Stimulated activated CD8-positive, alpha-beta memory T cell treated with anti-CD3 and anti-CD28 coated beads, Interleukin-2, amount 100 ng/mL, for 48 hours (primary cell): ENCODE measurements around the gene IGF2.

Source experiments
- DNase-seq, 2 donors: peaks; one replicate each; pipeline ENCODE4 v3.0.0-alpha.2; 2020; ENCODE audit warnings: low read depth in 2 of 2

IGF2 gene

DNA sequence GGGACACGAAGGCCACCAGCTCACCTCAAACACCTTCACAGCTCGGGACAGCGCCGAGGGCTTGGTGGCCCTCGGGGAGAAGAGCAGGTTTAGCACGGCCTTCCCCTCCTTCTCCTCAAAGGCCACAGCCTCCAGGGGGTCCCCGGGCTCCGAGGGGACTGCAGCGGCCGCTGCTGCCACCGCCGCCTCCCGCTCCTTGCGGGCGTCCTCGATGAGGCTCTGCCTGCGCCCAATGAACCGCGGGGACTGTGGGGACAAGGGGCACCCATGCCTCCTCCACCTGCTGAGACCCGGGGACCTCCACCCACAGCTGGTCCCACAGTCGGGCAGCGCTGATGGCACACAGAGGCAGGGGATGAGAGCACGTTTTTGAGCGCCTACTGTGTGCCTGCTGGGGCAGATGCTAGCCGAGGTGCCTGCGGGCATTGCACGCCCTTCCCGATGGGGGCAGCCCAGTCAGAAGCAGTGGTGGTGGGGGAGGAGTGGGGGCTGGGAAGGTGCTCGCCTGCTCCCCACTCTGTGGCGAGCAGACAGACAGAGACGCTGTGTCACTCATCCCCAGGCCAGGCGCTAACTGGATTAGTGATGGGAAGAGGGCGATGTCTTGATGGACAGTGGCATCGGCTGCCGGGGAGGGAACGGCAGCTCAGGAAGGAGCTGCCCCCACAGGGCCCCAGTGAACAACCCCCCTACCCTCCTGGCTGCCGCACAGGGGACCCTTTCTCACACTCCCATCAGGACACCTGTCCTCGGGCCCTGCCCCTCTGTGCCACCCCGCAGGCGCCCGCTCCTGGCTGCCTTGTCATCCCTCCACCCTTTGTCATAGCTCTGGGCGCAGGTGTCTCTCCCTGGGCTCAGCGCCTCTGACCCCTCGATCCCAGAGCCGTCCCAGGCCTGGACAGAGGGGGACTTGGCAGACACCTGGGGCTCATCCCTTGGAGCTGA, 30.7 kb upstream of the IGF2 start:
- no peak for DNase-seq

DNA sequence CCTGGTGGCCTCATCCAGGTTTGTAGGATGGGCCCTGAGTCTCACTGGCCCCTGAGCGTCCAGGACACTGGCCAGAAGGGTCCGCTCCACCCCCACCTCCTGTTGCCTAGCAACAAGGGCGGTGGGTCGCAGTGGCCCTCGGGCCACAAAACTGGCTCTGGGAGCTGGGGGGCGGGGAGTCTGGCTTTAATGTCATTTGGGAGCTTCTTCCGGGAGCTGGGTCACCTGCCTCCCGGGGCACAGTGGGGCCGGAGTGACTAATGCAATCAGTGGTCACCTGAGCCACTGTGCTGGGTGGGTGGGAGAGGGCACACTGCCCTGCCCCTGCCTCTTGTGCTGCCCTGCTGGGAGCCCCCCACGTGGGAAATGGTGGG, 29.8 kb upstream of the IGF2 start:
- no peak for DNase-seq

DNA sequence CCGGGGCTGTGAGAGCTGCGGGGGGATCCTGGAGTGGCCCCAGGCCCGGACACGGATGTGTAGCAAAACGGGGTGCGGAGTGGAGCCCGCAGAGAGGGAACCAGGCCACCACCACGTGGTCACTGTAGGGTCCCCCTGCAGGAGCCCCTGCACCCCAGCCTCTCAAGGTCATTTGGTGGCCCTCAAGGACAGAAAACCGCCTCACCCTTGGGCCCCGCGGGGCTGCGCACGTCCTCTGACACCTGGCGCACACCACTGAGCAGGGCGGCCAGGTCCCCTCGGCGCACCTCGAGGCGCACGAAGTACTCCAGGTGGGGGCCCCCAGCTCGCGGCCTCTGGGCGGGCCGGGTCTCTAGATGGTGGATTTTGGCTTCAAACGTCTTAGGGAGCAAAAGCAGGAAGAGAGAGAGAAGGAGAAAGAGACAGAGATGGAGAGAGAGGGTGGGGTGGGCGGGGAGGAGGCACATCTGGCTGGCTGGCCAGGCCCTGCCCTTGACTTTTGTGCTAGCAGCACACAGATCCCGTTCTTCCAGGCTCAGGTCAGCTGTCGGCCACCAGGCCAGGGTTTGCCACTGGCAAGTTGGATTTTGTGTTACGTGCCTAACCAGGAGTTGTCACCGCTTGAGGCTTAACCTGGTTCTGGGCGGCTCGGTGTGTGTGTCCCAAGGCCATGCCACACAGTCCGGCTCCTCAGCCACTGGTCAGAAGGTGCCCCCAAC, 29.3 kb upstream of the IGF2 start:
- no peak for DNase-seq

DNA sequence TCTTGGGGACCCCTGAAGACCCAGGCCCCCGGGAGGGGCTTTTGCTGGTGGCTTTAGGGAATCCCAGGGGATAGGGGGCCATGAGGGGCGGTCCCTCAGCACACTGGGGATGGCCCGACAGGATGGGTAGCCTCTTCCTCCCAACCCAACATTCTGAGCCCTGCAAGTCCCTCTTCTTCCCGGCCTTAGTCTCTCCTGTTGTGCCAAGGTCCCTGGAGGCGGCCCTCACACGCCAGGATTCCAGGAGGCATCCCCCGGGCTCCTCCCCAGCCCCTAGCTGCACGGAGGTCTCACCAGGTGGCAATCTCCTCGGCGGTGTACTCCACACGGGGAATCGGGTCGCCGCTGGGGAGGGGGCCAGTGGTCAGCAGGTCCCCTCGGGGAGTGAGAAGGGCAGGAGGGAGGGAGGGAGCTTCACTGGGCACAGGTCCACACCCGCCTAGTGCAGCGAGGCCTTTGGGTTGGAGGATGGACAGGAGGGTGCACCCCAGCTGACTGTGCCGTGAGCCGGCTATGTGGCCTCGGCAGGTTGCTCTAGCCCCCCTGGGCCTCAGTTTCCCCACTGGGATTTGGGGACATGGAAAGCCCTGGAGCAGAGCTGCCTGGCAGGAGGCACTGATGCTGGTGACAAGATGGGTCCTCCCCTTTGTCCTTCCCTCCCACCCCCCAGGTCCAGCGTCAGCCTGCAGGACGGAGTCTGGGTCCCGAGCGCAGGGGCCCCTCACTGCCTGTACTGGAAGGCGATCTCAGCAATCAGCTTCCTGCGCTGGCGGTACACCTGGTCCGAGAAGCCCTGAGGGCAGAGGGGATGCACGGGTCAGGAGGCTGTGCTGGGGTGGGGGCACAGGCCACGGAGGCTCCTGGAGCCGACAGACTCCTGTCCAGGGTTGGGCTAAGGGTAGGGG, 28.2 kb upstream of the IGF2 start:
- no peak for DNase-seq

- DNase-seq: peak; percentile 42 to 44
These were observed 27.1 kb upstream of the IGF2 start for GRCh38 chr11:2166091-2166851.

DNA sequence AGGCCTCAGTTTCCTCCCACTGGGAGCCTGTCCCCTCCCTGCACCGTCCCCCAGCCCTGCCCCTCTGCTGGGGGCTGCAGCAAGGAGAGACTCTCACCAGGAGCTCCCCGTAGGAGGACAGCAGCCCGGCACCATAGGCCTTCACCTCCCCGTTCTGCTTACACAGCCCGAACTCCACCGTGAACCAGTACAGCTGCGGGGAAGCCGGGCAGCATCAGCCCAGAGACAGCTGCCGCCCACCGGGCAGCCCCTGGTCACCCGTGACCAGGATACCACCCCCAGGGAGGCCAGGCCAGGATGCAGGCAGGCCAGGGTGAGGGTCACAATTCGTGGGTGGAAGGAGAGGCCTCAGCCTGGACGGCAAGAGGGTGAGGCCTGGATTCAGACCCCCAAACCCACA, 26.4 kb upstream of the IGF2 start:
- DNase-seq: no peak

DNA sequence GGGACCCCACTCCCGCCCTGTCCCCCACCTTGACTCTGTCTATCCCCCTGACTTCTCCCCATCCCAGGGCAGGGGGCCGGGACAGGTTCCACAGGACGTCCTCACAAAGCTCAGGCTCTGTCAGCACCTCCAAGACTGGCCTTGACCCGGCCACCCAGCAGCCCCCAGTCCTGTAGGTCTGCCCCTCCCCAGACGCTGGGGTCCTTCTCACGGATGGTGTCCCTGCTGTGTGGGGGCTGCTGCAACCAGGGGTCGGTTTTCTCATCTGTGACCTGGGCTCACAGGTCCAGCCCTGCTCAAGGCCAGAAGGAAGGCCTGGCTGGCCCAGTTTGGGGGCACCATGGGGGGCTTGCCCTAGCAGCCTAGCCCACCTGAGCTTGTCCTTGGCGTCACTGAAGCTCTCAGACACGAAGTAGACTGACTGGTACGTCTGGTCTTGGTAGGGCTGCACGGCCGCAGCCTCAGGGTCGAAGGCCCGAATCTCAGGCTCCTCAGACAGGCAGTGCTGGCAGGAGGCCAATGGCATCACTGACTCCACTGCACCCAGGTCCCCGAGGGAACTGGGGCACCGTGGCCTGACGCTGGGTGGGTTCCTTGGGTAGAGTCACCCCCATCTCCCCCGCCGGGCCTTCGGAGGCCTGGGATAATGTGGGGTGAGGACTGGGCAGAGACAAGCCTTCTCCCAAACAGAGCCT, 25.8 kb upstream of the IGF2 start:
- no peak for DNase-seq

DNA sequence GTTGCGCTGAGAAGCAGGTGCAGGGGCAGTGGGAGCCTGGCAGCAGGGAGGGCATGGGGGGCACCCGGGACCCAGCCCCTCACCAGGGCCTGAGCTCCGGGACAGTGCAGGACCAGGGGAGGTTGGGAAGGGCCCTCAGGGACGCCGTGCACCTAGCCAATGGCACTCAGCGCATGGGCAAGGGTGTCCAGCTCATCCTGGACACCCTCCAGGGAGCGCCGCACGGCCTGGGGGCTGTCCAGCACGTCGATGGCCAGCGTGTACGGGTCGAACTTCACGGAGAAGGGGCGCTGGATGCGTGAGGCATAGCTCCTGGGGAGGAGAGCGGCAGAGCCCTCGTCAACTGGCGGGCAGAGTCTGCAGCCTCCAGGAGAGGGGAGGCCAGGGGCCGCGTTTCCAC, 24.9 kb upstream of the IGF2 start:
- DNase-seq: no peak

DNA sequence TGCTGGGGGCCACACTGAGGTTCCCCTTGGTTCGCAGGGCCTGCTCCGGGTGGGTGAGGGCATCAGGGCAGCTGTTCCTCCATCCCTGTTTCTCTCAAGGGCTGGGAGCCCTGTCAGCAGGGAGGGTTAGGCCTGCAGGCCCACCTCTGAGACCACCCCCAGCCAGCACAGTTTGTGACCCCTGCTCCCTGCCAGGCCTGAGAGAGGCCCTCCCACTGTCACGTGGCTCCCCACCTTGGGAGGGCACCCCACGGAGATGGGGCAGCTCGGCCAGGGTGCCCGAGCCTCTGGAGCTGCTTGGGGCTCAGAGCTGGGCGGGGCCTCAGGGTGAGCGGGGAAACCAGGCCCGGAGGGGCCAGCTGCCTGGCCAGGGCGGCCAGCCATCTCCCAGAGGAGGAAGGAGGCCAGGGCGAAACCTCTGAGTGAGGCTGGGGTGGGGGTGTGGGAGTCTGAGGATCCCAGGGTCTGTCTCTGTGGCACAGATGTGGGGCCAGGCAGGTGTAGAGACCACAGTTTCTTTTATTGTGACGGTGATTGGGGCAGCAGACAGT, 24.3 kb upstream of the IGF2 start:
- DNase-seq: no peak

- no peak for DNase-seq
These were observed 21.6 kb upstream of the IGF2 start, which contains the start of gene INS for GRCh38 chr11:2160736-2161259. TSS of gene INS (minus strand) at chr11:2161209. CDS start at chr11:2160971, 238 bp downstream.

- no peak for DNase-seq
These were observed 20.6 kb upstream of the IGF2 start for GRCh38 chr11:2159536-2160413.

- DNase-seq: no peak
These were observed 19.8 kb upstream of the IGF2 start for GRCh38 chr11:2158966-2159365.

DNA sequence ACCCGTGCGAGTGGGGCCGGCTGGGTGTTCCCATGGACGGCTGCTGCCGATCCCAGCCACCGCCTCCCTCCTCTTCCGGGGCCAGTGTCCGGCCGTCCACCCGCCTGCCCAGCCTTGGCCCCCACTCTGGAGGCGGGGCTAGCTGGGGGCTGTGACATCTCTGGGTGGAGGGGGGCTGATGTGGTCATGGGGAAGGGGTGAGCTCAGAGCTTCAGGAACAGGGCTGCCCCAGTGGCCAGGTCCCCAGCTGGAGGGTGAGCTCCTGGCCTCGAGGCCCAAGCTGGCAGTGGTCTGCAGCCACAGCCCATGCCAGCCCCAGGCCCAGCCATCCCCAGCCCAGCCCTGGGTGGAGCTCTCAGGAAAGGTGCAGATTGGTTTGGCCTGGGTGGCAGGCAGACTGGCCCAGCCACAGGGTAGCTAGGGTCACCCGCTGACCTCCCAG, 19.1 kb upstream of the IGF2 start:
- no peak for DNase-seq

DNA sequence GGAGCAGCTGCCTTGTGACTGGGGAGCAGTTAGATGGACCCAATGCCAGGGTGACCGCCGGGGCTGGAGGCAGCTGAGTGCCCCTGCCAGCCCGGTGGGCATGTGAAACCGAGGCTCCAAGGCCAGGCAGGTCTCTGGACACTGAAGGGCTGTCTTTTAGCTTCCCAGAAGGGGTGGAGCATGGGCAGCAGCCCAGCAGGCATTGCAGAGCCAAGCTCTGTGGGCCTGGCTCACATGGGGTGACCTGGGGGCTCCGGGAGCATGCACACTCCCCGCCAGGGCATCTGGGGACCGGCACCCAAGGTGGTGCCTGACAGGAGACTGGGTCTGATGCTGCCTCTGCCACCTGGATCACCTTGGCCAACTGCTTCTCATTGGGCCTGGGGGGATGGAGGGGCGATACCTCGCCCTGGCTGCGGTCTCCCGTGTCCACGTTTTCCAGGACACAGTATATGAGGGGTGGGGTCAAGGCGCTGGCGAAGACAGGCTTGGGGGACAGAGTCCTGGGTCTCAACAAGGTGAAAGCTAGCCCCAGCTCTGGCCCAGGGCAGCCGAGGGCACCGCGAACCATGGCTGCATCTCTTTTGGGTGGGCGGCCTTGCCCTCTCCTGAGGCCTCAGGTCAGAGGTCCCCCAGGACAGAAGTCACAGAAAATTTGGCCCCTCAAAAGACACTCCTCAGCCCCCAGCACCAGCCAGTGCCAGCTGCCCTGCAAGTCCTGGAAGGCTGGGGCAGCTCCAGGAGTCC, 18.3 kb upstream of the IGF2 start:
- DNase-seq: no peak

DNA sequence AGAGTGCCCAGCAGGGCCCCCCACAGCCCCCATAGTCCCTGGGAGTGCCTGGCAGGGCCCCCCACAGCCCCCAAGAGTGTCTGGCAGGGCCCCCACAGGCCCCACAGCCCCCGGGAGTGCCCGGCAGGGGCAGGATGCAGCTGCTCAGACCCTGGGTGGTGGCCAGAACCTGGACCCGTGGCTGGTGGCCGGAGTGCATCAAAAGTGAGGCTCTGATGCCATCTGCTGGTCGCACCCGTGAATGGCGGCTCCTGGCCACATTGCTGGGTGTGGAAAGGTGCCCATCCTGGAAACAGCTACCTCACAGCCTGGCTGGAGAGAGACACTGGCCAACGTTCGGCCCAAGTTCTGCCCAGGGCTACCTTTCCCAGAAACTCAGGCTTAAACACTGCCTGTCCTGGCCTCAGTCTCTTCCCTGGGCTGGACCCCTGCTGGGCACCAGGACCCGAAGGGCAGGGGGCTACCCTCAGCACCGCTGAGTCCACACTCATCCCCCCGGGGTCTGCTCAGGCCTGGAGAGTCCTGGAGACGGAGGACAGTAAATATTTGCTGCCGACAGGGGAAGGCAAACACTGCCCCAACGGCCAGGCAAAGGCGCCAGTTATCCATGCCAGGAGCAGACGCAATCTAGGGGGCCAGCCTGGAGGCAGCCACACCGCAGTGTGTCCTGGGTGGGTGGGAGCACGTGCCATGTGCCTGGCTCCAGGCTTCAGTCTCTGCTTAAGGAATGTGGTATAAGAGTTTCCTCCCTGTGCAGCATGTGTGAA, 17.4 kb upstream of the IGF2 start:
- peak; percentile 37 to 63 for DNase-seq

GRCh38 chr11:2155511-2155910, 16.3 kb upstream of the IGF2 start:
- no peak for DNase-seq

- no peak for DNase-seq
These were observed 15.7 kb upstream of the IGF2 start for GRCh38 chr11:2154889-2155288.
